Tibial nerve (tissue), 4 donors: ENCODE results near the gene ZNF33A. TPM values are rescaled to one million over a fixed set of nuclear protein-coding genes. Genes with fewer than 3 reads are reported as not detected.
"Not testable (repeated sequence)": the region's sequence is repeated elsewhere in the genome, so short reads cannot be mapped to it uniquely, and the experiment has no call there.

Experiments used
- DNase-seq, 2 donors: peaks; one replicate each; pipeline ENCODE4 v3.0.0-alpha.2; 2019; ENCODE audit warnings: low spot score in 2 of 2
- H3K27ac ChIP-seq, 4 donors: fragments of 200-600 bp; sonication (generic) in 3 of 4; one replicate each; pipeline ENCODE4 v1.5.1; 2017 to 2019; ENCODE audit warnings: mild to moderate bottlenecking in 1 of 4
- H3K27me3 ChIP-seq, 2 donors: fragments of 200-600 bp; sonication (generic) in 1 of 2; one replicate each; pipeline versions ENCODE4 v1.5.1 to v1.6.0; 2017 to 2019
- H3K36me3 ChIP-seq, 3 donors: fragments of 200-600 bp; sonication (generic); one replicate each; pipeline ENCODE4 v1.5.1; 2018 to 2019
- H3K4me1 ChIP-seq, 4 donors: fragments of 200-600 bp; sonication (generic) in 3 of 4; one replicate each; pipeline ENCODE4 v1.5.1; 2017 to 2019
- H3K4me3 ChIP-seq, 4 donors: fragments of 200-600 bp; sonication (generic) in 3 of 4; one replicate each; pipeline ENCODE4 v1.5.1; 2017 to 2019; ENCODE audit warnings: mild to moderate bottlenecking in 1 of 4, moderate library complexity in 1 of 4
- H3K9me3 ChIP-seq, 4 donors: fragments of 200-600 bp; sonication (generic) in 3 of 4; one replicate each; pipeline ENCODE4 v1.5.1; 2017 to 2019
- CTCF ChIP-seq, 5 experiments: fragments of 200-600 bp in 3 of 5; fragments of 450-650 bp in 2 of 5; sonication (generic) in 3 of 5; IDR thresholded peaks; one replicate each; pipeline ENCODE4 v1.5.1; 2016 to 2019; ENCODE audit warnings: antibody characterized with exemption in 5 of 5, mild to moderate bottlenecking in 3 of 5, moderate library complexity in 2 of 5
- EP300 ChIP-seq, 2 donors: sonication (generic); formaldehyde crosslinking; IDR thresholded peaks; one replicate each; pipeline ENCODE4 v1.6.1; 2017; ENCODE audit warnings: antibody characterized with exemption in 2 of 2, mild to moderate bottlenecking in 1 of 2
- POLR2A ChIP-seq, 2 donors: fragments of 450-650 bp; IDR thresholded peaks; one replicate each; pipeline ENCODE4 v1.6.1; 2017; ENCODE audit warnings: antibody characterized with exemption in 2 of 2, mild to moderate bottlenecking in 2 of 2, moderate library complexity in 2 of 2
- WGBS, 2 donors: methylation state at CpG; one replicate each; pipeline ENCODE4 v1.1.5; 2018; 5-methylcytosine and 5-hydroxymethylcytosine counted together
- total RNA-seq, 4 donors: library from RNA; depleted of rRNA; stranded (reverse); fragments of >200 nt; gene quantifications; one replicate each; pipeline ENCODE4 v1.1.0, GENCODE V29; 2016

The ZNF33A gene
- total RNA-seq, 4 donors from 2014 or later: 15.0 to 31.6 (median 29.3) TPM

GRCh38 chr10:38043516-38043915 lies 33.0 kb downstream of the ZNF33A start:
- Histone ChIP-seq H3K36me3 (peaks cover 0 to 63% (median 0%) of the 10 kb centered on the region in 3 donors), H3K27ac (no peak overlapping the region), H3K4me1 (no peaks in the 10 kb centered on the region), H3K4me3 (no peak overlapping the region), H3K27me3 (no peaks in the 10 kb centered on the region), H3K9me3 (no peaks in the 10 kb centered on the region)
- DNase-seq: no peak
- WGBS, 2 donors: 89 to 95% methylated on average over 2 of the region's 2 CpGs
- no peak for TF ChIP-seq POLR2A (IDR thresholded peaks at IDR 0.05)
- no peak for TF ChIP-seq CTCF (IDR thresholded peaks at IDR 0.05)
- TF ChIP-seq EP300 (IDR thresholded peaks at IDR 0.05): no peak

GRCh38 chr10:38045129-38045528 lies 34.7 kb downstream of the ZNF33A start:
- Histone ChIP-seq H3K27me3 (no peaks in the 10 kb centered on the region), H3K9me3 (no peaks in the 10 kb centered on the region), H3K36me3 (peaks cover 0 to 67% (median 0%) of the 10 kb centered on the region in 3 donors), H3K4me3 (no peak overlapping the region), H3K4me1 (no peaks in the 10 kb centered on the region), H3K27ac (no peak overlapping the region)
- DNase-seq: no peak
- WGBS, 2 donors: 64 to 98% methylated on average over 2 of the region's 2 CpGs
- TF ChIP-seq CTCF (IDR thresholded peaks at IDR 0.05) (no peak), POLR2A (IDR thresholded peaks at IDR 0.05) (no peak)

- Histone ChIP-seq H3K9me3 (peaks cover 0 to 10% (median 1%) of the 10 kb centered on the region in 4 donors), H3K4me3 (no peak overlapping the region), H3K36me3 (peaks cover 0 to 70% (median 0%) of the 10 kb centered on the region in 3 donors), H3K4me1 (no peaks in the 10 kb centered on the region), H3K27me3 (no peaks in the 10 kb centered on the region), H3K27ac (no peak overlapping the region)
- DNase-seq: no peak
- TF ChIP-seq CTCF (IDR thresholded peaks at IDR 0.05) (no peak), EP300 (IDR thresholded peaks at IDR 0.05) (no peak), POLR2A (IDR thresholded peaks at IDR 0.05) (no peak)
- WGBS, 2 donors: 77 to 85% methylated on average over 1 of the region's 1 CpG
Observed at GRCh38 chr10:38047666-38048065, 37.2 kb downstream of the ZNF33A start.

GRCh38 chr10:38050212-38050611 lies 39.7 kb downstream of the ZNF33A start:
- 95 to 100% methylated on average over 1 of the region's 1 CpG for WGBS, 2 donors
- H3K36me3 ChIP-seq: peaks cover 0 to 77% (median 10%) of the 10 kb centered on the region in 3 donors
- TF ChIP-seq CTCF (IDR thresholded peaks at IDR 0.05) (no peak), POLR2A (IDR thresholded peaks at IDR 0.05) (no peak), EP300 (IDR thresholded peaks at IDR 0.05) (no peak)

GRCh38 chr10:38054361-38054797 lies 43.9 kb downstream of the ZNF33A start:
- H3K36me3 ChIP-seq: peaks cover 0 to 93% (median 18%) of the 10 kb centered on the region in 3 donors
- TF ChIP-seq CTCF (IDR thresholded peaks at IDR 0.05): no peak
- no peak for TF ChIP-seq EP300 (IDR thresholded peaks at IDR 0.05)
- TF ChIP-seq POLR2A (IDR thresholded peaks at IDR 0.05): no peak
- no peak for DNase-seq
- H3K27ac ChIP-seq: no peak overlapping the region
- no peaks in the 10 kb centered on the region for H3K4me1 ChIP-seq
- peaks cover 0 to 65% (median 27%) of the 10 kb centered on the region in 4 donors for H3K9me3 ChIP-seq
- H3K4me3 ChIP-seq: no peak overlapping the region
- H3K27me3 ChIP-seq: no peaks in the 10 kb centered on the region

More at GRCh38 chr10:38050212-38050611, 39.7 kb downstream of the ZNF33A start:
- peaks cover 0 to 31% (median 14%) of the 10 kb centered on the region in 4 donors for H3K9me3 ChIP-seq
- DNase-seq: no peak
- H3K27ac ChIP-seq: no peak overlapping the region
- H3K27me3 ChIP-seq: no peaks in the 10 kb centered on the region
- no peak overlapping the region for H3K4me3 ChIP-seq
- no peaks in the 10 kb centered on the region for H3K4me1 ChIP-seq

- 97 to 98% methylated on average over 5 of the region's 5 CpGs for WGBS, 2 donors
- not testable (repeated sequence) for H3K27me3 ChIP-seq, H3K4me3 ChIP-seq, DNase-seq, H3K4me1 ChIP-seq, H3K27ac ChIP-seq
- peaks cover 0 to 72% (median 27%) of the 10 kb centered on the region in 4 donors for H3K9me3 ChIP-seq
- peaks cover 0 to 97% (median 18%) of the 10 kb centered on the region in 3 donors for H3K36me3 ChIP-seq
Observed at GRCh38 chr10:38055274-38055894, 44.9 kb downstream of the ZNF33A start.

- H3K36me3 ChIP-seq, H3K27ac ChIP-seq, H3K27me3 ChIP-seq, DNase-seq, H3K4me1 ChIP-seq, H3K4me3 ChIP-seq: not testable (repeated sequence)
- peaks cover 0 to 26% (median 0%) of the 10 kb centered on the region in 4 donors for H3K9me3 ChIP-seq
- 53 to 70% methylated on average over 1 of the region's 1 CpG for WGBS, 2 donors
Observed at GRCh38 chr10:38069663-38070062, 59.2 kb downstream of the ZNF33A start.
